Activated T-helper 2 cell treated with anti-CD3 and anti-CD28 coated beads, Interferon-gamma antibody, Interleukin-2, Interleukin-4, amounts not matched to agents 10 μg/mL and 5 μg/mL and 100 μg/mL, durations not matched to agents 14 hours and 24 hours and 36 hours (primary cell): ENCODE results near the gene KCTD5. TPM values are rescaled to one million over a fixed set of nuclear protein-coding genes. Genes with fewer than 3 reads are reported as not detected.
"Not testable (repeated sequence)": the region's sequence is repeated elsewhere in the genome, so short reads cannot be mapped to it uniquely, and the experiment has no call there.

Source experiments
- DNase-seq: peaks from one replicate; pipeline ENCODE4 v3.0.0; 2021; ENCODE audit warnings: low spot score
- H3K27ac Mint-ChIP-seq: one replicate; pipeline ENCODE4 v1.8.0; 2021; ENCODE audit warnings: mixed read lengths
- H3K27me3 Mint-ChIP-seq: one replicate; pipeline ENCODE4 v1.8.0; 2021; ENCODE audit warnings: low read depth, mixed read lengths
- H3K36me3 Mint-ChIP-seq: one replicate; pipeline ENCODE4 v1.8.0; 2021; ENCODE audit warnings: low read depth, mixed read lengths
- H3K4me1 Mint-ChIP-seq: one replicate; pipeline ENCODE4 v1.8.0; 2021; ENCODE audit warnings: low read depth, mixed read lengths
- H3K4me3 Mint-ChIP-seq: one replicate; pipeline ENCODE4 v1.8.0; 2021; ENCODE audit warnings: low read depth, mild to moderate bottlenecking, moderate library complexity, mixed read lengths
- H3K9me3 Mint-ChIP-seq: one replicate; pipeline ENCODE4 v1.8.0; 2021; ENCODE audit warnings: mixed read lengths
- intact Hi-C: fragments of 100-400 bp; cut with micrococcal nuclease; formaldehyde crosslinking; loops from one replicate; pipeline ENCODE4 v1.15.1; 2023
- total RNA-seq: library from RNA; stranded (reverse); gene quantifications from 2 replicates; pipeline ENCODE4 v1.2.3, GENCODE V29; 2022

KCTD5 gene
- total RNA-seq, 1 donor from 2014 or later, result 65.5 TPM

DNA sequence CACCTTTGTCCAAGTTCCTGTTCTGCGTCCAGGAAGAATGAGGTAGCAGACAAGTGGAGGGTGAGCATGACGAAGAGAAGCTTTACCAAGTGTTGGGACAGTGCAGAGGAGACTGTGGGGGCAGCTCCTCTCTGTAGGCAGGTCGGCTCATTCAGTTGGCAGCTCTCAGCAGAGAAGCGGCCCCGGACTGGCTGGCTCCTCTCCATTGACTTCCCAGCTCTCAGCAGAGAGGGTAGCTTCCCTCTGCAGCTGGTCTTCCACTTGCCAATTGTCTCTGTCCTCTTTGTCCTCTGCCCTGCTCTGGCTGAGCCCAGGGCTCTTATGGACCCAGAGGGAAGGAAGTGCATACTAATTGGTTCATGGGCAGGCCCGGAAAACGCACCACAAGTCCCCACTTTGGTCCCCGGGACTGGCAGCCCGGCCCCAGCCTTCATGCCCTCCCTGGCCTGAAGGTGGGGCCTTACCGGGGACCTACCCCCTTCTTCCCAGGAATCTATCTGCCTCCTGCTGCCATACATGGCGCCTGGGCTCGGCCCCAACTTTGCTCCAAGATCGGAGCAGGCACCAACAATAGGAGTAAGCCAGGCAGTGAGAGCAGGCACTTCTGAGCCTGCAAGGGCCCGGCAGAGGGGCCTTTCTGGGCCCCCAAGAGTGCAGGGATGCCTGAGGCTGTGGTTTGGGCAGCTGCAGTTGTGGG is 10.1 kb downstream of the KCTD5 start:
- H3K27me3 Mint-ChIP-seq, result no peaks in the 10 kb centered on the region
- no peak overlapping the region for H3K27ac Mint-ChIP-seq
- H3K9me3 Mint-ChIP-seq, result no peaks in the 10 kb centered on the region
- intact Hi-C loops, result no loop called here
- no peak for DNase-seq
- peaks cover 4% of the 10 kb centered on the region for H3K4me1 Mint-ChIP-seq
- H3K36me3 Mint-ChIP-seq, result peaks cover 15% of the 10 kb centered on the region
- no peak overlapping the region for H3K4me3 Mint-ChIP-seq

- no peak overlapping the region for H3K27ac Mint-ChIP-seq
- no peaks in the 10 kb centered on the region for H3K4me1 Mint-ChIP-seq
- no peaks in the 10 kb centered on the region for H3K27me3 Mint-ChIP-seq
- H3K36me3 Mint-ChIP-seq, result peaks cover 19% of the 10 kb centered on the region
- no peak overlapping the region for H3K4me3 Mint-ChIP-seq
- intact Hi-C loops, result no loop called here
- no peak for DNase-seq
- H3K9me3 Mint-ChIP-seq, result no peaks in the 10 kb centered on the region
Measured at GRCh38 chr16:2692948-2693651, 10.8 kb downstream of the KCTD5 start.

DNA sequence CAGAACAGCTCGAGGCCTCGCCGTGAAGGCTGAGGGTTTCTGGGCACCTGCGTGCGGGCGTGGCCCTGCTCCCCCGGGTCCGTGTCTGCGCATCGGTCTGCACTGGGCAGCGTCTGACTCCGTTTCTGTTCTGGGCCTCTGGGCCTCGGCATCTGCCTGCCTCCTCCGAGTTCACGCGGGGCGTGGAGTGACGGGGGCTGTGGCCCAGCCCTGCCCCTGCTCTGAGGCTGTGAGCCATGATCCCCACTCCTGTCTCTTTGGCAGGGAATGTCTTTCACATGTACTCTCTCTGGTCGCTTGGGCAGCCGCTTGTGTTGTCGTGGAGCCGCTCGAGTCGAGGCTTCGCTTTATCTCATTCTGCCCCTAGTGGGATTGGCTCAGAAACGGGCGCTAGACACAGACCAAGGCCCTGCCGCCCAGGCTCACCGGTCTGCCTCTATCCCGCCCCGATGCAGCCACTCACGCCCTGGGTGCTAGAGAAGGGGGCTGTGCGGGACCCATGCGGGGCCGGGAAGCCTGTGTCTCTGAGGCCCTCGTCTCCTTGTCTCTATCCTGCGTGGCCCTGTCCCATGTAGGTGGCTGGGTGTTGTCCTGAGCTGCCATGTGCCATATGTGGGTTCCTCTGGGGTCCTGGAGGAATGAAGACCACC is 14.4 kb downstream of the KCTD5 start:
- intact Hi-C loops, H3K9me3 Mint-ChIP-seq, DNase-seq, H3K4me1 Mint-ChIP-seq, H3K27me3 Mint-ChIP-seq, H3K27ac Mint-ChIP-seq, H3K4me3 Mint-ChIP-seq: not testable (repeated sequence)
- peaks cover 12% of the 10 kb centered on the region for H3K36me3 Mint-ChIP-seq

GRCh38 chr16:2697401-2697948 is 15.2 kb downstream of the KCTD5 start:
- Mint-ChIP-seq H3K4me1 (no peaks in the 10 kb centered on the region), H3K4me3 (no peak overlapping the region), H3K27me3 (no peaks in the 10 kb centered on the region), H3K27ac (no peak overlapping the region), H3K36me3 (peaks cover 18% of the 10 kb centered on the region), H3K9me3 (no peaks in the 10 kb centered on the region)
- DNase-seq, result no peak
- intact Hi-C loops, result no loop called here

GRCh38 chr16:2698103-2698870 is 16.0 kb downstream of the KCTD5 start:
- intact Hi-C loops, result no loop called here
- H3K4me3 Mint-ChIP-seq, result no peak overlapping the region
- H3K4me1 Mint-ChIP-seq, result no peaks in the 10 kb centered on the region
- H3K27ac Mint-ChIP-seq, result no peak overlapping the region
- peaks cover 19% of the 10 kb centered on the region for H3K36me3 Mint-ChIP-seq
- DNase-seq, result no peak
- H3K27me3 Mint-ChIP-seq, result no peaks in the 10 kb centered on the region
- no peaks in the 10 kb centered on the region for H3K9me3 Mint-ChIP-seq

DNA sequence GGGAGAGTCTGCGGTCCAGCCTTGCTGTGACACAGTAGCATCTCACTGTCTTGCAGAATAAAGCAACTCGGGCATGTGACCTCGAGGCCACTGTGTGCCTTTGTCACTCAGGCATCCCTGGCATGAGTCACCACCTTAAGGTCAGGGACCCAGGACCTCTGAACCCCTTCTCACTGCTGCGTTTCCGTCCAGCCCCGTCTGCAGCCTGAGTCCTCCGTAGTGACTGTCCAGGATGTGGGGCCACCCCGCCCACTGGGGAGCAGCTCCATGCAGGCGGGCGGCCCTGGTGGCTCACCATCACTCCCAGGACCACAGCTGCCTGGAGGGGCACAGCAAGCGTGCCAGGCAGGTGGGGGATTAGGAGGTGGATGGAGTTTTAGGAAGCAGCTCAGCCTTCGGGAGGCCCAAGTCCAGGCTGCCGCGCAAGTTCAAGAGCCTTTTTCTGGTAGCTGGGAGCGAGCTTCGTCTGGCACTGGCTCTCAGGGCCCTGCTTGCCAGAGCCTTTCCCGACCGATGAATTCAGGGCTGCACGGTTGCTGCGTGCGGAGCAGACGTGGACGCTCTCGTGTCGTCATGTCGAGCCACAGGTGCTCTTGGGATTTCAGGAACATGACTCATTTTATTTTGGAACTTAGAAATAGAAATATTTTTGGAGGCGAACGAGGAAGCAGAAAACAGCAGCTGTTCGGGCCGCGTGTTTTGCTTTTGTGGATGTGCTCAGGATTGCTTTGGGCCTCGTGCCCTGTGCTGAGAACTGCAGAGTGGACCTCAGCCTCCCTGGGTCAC is 16.8 kb downstream of the KCTD5 start:
- Mint-ChIP-seq H3K4me1 (no peaks in the 10 kb centered on the region), H3K36me3 (peaks cover 19% of the 10 kb centered on the region), H3K9me3 (no peaks in the 10 kb centered on the region), H3K27me3 (no peaks in the 10 kb centered on the region), H3K27ac (no peak overlapping the region), H3K4me3 (no peak overlapping the region)
- no peak for DNase-seq
- intact Hi-C loops, result no loop called here

DNA sequence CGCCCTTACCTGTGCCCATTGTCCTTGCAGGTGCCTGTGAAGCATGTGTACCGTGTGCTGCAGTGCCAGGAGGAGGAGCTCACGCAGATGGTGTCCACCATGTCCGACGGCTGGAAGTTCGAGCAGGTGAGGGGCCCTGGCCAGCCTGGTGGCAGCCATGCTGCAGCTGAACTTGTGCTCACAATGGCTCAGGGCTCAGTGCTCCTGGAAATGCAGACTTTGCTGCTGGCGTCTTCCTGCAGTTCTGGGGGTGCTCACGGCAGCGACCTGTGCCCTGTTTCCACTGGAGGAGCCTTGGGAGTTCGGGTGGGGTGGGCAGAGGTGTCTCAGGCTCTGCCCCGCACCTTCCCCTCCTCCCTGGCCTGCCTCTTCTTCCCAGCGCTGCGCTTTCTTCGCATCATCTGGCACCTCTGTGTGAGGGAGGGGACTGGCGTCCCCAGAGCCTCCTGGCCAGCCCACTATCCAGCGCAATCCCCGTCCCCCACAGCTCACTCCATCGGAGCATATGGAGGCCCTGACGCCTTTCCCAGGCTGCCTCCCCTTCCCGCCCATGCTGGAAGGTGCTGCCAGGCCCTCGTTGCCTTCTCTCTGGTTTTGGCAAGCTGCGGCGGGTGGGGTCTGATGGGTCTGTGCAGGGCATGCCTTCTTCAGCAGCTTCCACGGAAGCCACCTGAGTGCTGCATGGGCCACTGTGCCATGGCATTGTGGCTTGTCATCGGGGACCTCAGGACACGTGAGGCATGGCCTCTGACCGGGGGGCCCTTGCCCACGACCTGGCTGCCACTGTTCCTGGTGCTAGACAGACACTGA is 17.7 kb downstream of the KCTD5 start:
- Mint-ChIP-seq H3K4me1 (no peaks in the 10 kb centered on the region), H3K4me3 (no peak overlapping the region), H3K27me3 (no peaks in the 10 kb centered on the region), H3K36me3 (peaks cover 19% of the 10 kb centered on the region), H3K9me3 (no peaks in the 10 kb centered on the region), H3K27ac (no peak overlapping the region)
- intact Hi-C loops, result no loop called here
- DNase-seq, result no peak

GRCh38 chr16:2700786-2701185 is 18.5 kb downstream of the KCTD5 start:
- Mint-ChIP-seq H3K9me3 (no peaks in the 10 kb centered on the region), H3K27me3 (no peaks in the 10 kb centered on the region)

DNA sequence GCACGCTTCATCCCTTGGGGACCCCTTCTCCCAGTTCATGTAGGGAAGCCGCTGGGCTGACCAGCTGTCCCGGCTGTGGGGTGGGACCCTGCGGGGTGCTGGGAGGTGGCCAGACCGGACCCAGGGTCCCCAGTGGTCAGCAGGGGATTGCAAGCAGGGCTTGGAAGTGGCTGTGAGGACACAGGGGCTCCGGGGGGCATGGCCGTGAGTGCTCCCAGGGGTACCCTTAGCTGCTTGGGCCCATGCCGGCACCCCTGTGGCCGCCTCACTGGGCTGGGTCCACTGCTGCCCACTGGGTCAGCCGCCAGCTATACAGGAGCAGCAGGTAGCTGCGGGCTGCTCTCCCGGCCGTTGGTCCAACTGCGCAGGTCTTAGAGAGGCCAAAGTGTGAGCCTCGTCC is 18.9 kb downstream of the KCTD5 start:
- H3K27me3 Mint-ChIP-seq, result no peaks in the 10 kb centered on the region
- no peak overlapping the region for H3K4me3 Mint-ChIP-seq
- no peaks in the 10 kb centered on the region for H3K4me1 Mint-ChIP-seq
- DNase-seq, result no peak
- H3K27ac Mint-ChIP-seq, result no peak overlapping the region
- no peaks in the 10 kb centered on the region for H3K9me3 Mint-ChIP-seq
- H3K36me3 Mint-ChIP-seq, result peaks cover 22% of the 10 kb centered on the region
- intact Hi-C loops, result no loop called here

More at GRCh38 chr16:2700786-2701185, 18.5 kb downstream of the KCTD5 start:
- intact Hi-C loops, result no loop called here
- Mint-ChIP-seq H3K4me1 (no peaks in the 10 kb centered on the region), H3K4me3 (no peak overlapping the region), H3K36me3 (peaks cover 22% of the 10 kb centered on the region), H3K27ac (no peak overlapping the region)
- no peak for DNase-seq

DNA sequence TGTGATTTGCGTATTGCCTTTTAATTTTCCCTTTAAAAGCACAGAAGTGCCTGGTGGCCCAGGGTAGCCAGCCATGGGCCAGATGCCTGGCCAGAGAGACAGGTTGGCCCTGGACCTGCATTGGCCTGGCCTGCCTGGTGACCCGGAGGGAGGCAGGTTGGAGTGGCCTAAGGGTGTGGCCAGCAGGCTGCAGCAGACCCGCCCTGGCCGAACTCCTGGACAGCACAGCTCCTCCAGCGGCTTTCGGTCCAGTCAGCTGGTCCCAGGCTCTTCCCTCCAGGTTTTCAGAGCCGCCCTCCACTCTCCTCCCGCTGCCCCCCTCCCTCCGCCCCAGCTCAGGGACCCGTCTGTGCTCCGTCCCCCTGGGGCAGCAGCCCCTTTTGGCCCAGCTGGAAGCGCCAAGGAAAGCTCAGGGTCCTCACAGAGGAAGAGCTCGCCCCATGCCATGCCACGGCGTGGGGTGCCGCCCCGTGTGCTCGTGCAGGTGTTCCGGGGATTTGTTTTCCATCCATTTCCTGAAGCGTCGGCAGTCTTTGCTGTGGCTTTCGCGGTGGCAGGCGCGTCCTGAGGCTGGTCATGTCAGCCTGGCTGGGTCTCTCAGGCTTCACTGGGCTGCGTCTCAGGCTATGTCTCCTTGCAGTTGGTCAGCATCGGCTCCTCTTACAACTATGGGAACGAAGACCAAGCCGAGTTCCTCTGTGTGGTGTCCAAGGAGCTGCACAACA is 19.6 kb downstream of the KCTD5 start:
- H3K9me3 Mint-ChIP-seq, result no peaks in the 10 kb centered on the region

GRCh38 chr16:2702438-2702825 is 20.1 kb downstream of the KCTD5 start:
- H3K4me1 Mint-ChIP-seq, result no peaks in the 10 kb centered on the region
- DNase-seq, result no peak
- intact Hi-C loops, result no loop called here
- no peak overlapping the region for H3K27ac Mint-ChIP-seq
- no peaks in the 10 kb centered on the region for H3K9me3 Mint-ChIP-seq
- H3K4me3 Mint-ChIP-seq, result no peak overlapping the region
- H3K27me3 Mint-ChIP-seq, result no peaks in the 10 kb centered on the region
- H3K36me3 Mint-ChIP-seq, result peaks cover 16% of the 10 kb centered on the region

More for the DNA sequence above, 19.6 kb downstream of the KCTD5 start:
- Mint-ChIP-seq H3K27me3 (no peaks in the 10 kb centered on the region), H3K4me3 (no peak overlapping the region), H3K4me1 (no peaks in the 10 kb centered on the region), H3K36me3 (peaks cover 18% of the 10 kb centered on the region), H3K27ac (no peak overlapping the region)
- intact Hi-C loops, result no loop called here
- no peak for DNase-seq
